Astrocyte of the cerebellum (primary cell): ENCODE measurements around the gene EYA4.
"Not testable (repeated sequence)": the region's sequence is repeated elsewhere in the genome, so short reads cannot be mapped to it uniquely, and the experiment has no call there.

Experiments
- DNase-seq: peaks from one replicate; pipeline ENCODE4 v3.0.0-alpha.2; 2011; ENCODE audit warnings: low read depth
- H3K4me3 ChIP-seq: 2 replicates; pipeline ENCODE4 v1.5.1; 2011; ENCODE audit warnings: mild to moderate bottlenecking, low read depth, low read length, moderate library complexity
- in situ Hi-C: cut with HindIII; loops from 2 replicates; pipeline ENCODE4 v1.10.0; 2017; ENCODE audit warnings: low sequenced_read_pairs
- TF ChIP-seq, protein P1 (sequence below): IDR thresholded peaks from 2 replicates; pipeline ENCODE4 v1.5.1; 2012; ENCODE audit warnings: low read length, low read depth, moderate library complexity, mild to moderate bottlenecking; ENCODE audit errors: missing control alignments

Gene EYA4

DNA sequence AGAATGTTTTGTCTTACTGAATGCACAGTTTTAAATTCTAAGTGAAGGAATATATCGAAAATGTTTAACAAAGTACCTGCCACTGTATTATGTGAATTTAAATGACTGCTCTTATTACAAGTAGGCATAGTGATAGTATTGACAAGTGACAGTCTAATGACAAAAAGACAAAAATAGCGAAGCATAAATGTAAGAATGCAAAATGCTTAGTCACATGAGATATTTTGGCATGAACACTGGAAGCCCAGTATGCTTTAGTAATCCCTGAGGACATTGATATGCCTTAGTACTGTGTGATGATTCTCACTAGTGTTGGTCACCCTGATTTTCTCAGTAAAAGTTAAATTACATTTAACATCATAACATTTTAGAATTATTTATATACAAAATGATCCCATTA is 153.5 kb downstream of the EYA4 start:
- in situ Hi-C loops = no loop called here
- TF ChIP-seq, protein P1, sequence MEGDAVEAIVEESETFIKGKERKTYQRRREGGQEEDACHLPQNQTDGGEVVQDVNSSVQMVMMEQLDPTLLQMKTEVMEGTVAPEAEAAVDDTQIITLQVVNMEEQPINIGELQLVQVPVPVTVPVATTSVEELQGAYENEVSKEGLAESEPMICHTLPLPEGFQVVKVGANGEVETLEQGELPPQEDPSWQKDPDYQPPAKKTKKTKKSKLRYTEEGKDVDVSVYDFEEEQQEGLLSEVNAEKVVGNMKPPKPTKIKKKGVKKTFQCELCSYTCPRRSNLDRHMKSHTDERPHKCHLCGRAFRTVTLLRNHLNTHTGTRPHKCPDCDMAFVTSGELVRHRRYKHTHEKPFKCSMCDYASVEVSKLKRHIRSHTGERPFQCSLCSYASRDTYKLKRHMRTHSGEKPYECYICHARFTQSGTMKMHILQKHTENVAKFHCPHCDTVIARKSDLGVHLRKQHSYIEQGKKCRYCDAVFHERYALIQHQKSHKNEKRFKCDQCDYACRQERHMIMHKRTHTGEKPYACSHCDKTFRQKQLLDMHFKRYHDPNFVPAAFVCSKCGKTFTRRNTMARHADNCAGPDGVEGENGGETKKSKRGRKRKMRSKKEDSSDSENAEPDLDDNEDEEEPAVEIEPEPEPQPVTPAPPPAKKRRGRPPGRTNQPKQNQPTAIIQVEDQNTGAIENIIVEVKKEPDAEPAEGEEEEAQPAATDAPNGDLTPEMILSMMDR = no peak
- H3K4me3 ChIP-seq = no peak overlapping the region
- no peak for DNase-seq

DNA sequence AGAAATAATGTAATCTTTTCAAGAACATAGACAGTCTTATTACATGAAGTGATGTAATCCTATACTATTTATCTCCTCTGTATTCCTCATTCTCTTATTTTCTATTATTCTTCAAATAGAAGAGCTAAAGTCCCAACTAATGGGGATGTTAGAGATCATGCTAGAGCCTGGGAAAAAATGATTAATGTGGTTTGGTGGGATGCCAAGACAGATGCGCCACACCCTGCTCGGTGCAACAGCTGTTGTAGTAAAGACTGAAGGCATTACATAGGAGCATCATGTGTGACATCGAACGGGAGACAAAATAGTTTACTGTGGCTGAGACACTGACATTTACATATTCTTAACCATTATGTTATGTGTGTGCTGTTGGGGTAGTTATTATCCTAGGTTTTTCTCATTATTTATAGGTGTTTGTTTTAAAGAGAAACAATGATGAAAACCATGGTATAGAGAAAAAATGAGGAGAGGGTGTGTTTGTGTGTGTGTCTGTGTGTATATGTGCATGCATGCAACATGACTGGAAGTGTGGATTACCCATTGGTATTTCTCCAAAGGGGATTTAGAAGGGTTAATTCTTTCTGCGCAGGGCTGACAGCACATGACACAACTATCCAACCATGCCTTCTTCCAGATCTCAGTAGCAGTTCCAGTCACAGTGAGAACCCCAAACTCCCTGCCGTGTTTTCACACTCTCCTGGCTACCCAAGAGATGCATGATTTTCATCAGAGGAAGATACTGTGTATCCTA is 155.3 kb downstream of the EYA4 start:
- TF ChIP-seq, protein P1 = no peak
- no peak overlapping the region for H3K4me3 ChIP-seq
- DNase-seq = no peak
- in situ Hi-C loops = no loop called here

DNA sequence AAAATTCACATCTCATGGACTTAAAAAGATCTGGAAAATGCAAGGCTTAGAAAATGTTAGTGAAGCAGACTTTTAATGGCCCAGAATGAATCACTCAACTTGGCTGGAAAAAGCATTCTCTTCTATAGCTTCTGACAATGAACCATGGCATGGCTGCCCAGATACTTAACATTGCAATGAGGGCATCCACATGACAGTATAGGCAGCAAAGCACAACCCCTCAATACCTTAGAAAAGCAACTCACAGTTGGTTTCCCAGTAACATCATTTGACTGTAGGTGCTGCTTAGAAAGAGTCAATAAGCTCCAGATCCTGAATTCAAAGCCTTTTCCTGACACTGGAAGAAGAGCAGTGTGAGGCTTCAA is 155.8 kb downstream of the EYA4 start:
- TF ChIP-seq, protein P1 = no peak
- in situ Hi-C loops = no loop called here
- no peak overlapping the region for H3K4me3 ChIP-seq
- DNase-seq = no peak

DNA sequence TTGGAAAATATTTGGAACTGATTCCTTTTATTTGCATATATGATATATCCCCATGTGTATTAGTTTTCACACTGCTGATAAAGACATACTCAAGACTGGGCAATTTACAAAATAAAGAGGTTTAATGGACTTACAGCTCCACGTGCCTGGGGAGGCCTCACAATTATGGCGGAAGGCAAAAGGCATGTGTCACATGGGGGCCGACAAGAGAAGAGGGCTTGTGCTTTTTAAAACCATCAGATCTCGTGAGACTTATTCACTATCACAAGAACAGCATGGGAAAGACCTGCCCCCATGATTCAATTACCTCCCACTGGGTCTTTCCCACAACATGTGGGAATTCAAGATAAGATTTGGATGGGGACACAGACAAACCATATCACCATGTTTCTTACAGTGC is 156.4 kb downstream of the EYA4 start:
- DNase-seq, H3K4me3 ChIP-seq, in situ Hi-C loops: not testable (repeated sequence)

DNA sequence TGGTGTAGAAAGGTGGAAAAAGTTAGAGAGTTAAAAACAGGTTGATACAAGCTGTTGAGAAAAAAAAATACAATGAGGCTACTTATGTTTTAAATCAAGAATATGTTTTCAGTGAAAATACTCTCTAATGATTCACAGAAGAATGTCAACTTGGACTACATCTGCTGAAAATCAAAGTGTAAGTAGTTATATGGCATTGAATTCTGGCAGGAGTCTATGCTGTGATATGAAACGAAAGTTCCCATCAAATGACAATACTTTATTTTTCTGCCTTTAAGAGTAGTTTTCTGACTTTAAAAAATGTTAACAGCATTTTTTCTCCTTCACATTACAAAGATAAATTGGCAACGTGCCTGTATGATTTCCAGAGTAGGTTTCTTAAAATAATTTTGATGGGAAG is 158.3 kb downstream of the EYA4 start:
- TF ChIP-seq, protein P1 = no peak
- H3K4me3 ChIP-seq = no peak overlapping the region
- DNase-seq = no peak
- in situ Hi-C loops = no loop called here

DNA sequence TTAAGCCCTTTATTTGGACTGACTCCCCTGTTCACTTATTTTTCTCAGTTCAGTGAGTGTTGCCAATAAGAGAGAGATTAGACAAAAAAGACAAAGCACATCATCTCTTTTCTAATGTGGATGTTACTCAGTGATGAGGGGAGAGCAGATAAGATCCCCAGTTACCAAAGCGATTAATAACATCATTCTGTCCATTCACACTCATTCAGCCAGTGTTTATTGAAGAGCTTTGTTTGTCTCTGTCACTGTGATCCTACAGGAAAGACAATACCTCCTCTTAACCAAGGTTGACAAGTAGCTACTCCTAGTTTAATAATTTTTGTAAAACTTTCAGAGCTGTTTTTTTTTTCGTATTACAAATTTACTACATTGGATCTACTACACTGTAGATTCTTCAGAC is 163.0 kb downstream of the EYA4 start:
- no peak for DNase-seq
- in situ Hi-C loops = no loop called here
- no peak overlapping the region for H3K4me3 ChIP-seq
- TF ChIP-seq, protein P1 = no peak

DNA sequence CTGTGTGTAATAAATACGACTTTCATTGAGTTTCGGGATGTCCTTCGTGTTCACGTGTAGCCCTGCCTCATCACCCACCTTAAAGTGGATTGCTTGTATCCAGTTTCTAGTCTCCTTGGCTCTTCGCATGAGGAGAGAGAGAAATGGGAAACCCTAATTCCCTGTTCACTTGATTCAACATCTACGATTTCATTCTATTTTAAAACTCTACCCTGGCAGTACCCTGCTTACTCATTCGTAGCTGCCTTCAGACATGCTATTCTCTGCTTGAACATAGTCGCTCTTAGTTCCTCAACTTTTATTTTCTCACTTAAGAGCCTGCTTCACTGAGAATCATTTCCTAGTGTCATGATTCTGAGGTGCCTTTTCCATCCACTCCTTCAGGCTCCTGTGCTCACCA is 163.6 kb downstream of the EYA4 start:
- no peak for DNase-seq
- in situ Hi-C loops = no loop called here
- no peak overlapping the region for H3K4me3 ChIP-seq
- TF ChIP-seq, protein P1 = no peak
